NCI-H1048 (cell line): Measurements from ENCODE around the gene CASD1.

Source experiments
- DNase-seq: peaks from one replicate; lab custom pipeline; 2025; lab: John Stamatoyannopoulos, UW

CASD1 gene

DNA sequence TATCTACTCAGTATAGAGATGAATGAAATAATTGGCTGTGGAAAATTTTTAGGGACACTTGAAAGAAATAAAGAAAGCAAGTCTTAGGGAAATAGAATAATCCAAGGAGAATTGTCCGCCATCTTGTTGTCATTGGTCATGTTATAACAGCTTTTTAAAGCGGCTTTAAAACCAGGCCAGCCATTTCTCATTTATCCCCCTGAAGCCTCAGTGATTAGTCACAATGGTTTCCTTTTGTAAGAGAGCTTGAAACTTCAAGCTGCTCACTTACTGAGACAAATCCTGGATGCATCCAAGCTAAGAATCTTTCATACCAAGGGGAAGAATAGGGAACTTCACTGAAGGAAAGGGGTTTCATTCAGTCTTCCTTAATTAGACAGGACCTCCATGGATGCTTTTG lies 78.5 kb downstream of the CASD1 start:
- no peak for DNase-seq

DNA sequence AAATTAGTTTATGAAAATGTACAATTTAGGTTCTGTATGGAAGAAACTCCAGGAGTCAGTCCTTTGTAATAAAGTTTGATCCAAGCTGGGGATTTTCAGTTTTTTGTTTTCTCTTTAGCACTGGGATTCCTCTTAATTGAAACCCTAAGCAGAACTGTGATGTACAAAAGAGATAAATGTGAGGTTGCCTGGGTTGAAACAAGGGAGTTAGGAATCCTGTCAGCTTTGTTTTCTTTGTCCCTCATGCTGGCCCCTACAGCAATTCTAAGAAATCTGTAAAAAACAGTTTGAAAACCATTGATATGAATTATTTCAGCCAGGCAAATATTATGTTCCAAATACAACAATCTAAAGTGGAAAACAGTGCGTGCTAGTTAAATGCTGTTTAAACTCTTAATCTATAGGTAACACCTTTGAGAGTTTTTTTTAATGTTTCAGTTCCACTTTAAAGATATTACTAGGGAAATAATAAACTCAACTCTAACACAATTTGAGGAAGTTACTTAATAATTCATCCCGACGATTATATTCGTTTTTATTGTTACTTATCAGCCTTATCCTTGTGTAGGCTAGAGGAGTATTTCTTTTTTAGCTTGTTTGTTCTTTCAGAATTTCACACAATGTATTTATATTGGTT lies 81.0 kb downstream of the CASD1 start:
- DNase-seq, result no peak

GRCh38 chr7:94591176-94591575 lies 81.6 kb downstream of the CASD1 start:
- no peak for DNase-seq

GRCh38 chr7:94594882-94595281 lies 85.3 kb downstream of the CASD1 start:
- no peak for DNase-seq

GRCh38 chr7:94595717-94596116 lies 86.1 kb downstream of the CASD1 start:
- DNase-seq, result no peak

- no peak for DNase-seq
Measured at GRCh38 chr7:94600267-94600666, 90.7 kb downstream of the CASD1 start.

GRCh38 chr7:94602181-94602580 lies 92.6 kb downstream of the CASD1 start:
- DNase-seq, result no peak

DNA sequence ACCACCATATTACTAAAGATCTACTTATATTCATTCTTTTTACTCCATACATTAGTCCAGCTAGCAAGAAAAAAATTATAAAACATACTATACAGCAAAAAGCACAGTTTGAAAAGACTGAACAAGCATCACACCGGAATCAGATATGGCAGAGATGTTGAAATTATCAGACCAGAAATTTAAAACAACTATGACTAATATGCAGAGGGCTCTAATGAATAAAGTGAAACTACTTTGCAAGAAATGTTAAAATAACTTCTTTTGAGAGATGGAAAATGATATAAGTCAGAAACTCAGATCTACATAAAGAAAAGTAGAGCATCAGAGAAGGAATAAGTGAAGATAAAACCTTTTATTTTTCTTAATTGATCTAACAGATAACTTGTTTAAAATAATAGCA lies 95.4 kb downstream of the CASD1 start:
- no peak for DNase-seq
